ENCODE results near the gene FASN. TPM values are rescaled to one million over a fixed set of nuclear protein-coding genes. Genes with fewer than 3 reads are reported as not detected.

Gene FASN
- total and polyA plus RNA-seq, 2 donors (not counting 1 experiment from before 2014, with no cell fraction given) = 36.8 to 242 TPM

GRCh38 chr17:82037889-82038195 is 60.2 kb downstream of the FASN start:
- Histone ChIP-seq H3K27me3 (ENCODE audit: control insufficient read depth, insufficient read depth, low read length) (no peaks in the 10 kb centered on the region), H3K9ac (ENCODE audit: insufficient read depth, low read length) (no peak overlapping the region), H3K9me3 (ENCODE audit: control insufficient read depth, insufficient read depth, low read depth, low read length) (no peaks in the 10 kb centered on the region), H3K4me1 (ENCODE audit: control insufficient read depth, extremely low read depth, insufficient read depth, low read length) (peaks cover 4% of the 10 kb centered on the region), H4K20me1 (ENCODE audit: control insufficient read depth, extremely low read depth, insufficient read depth, low read length) (no peaks in the 10 kb centered on the region), H3K4me2 (ENCODE audit: extremely low read depth, insufficient read depth, low read length) (peak overlapping the region; percentile 74), H3K79me2 (ENCODE audit: control insufficient read depth, insufficient read depth, low read length) (no peaks in the 10 kb centered on the region), H3K36me3 (ENCODE audit: control insufficient read depth, insufficient read depth, low read length) (no peaks in the 10 kb centered on the region), H3K4me3 (replicated peaks in 1 of 4; ENCODE audit: control extremely low read depth in 1 of 4, insufficient read depth in 1 of 4, low read depth in 3 of 4, low read length in 4 of 4) (peak overlapping the region; percentile 30 to 83 (median 61)), H2AFZ (ENCODE audit: low read length) (peak overlapping the region; percentile 75), H3K27ac (ENCODE audit: insufficient read depth, low read length) (no peak overlapping the region)
- TF ChIP-seq CTCF (conservative IDR thresholded peaks at IDR 0.05 in 1 of 2, IDR thresholded peaks at IDR 0.05 in 1 of 2; ENCODE audit: low read depth in 1 of 2, low read length in 2 of 2) = no peak
- no peak for TF ChIP-seq EZH2 (IDR thresholded peaks at IDR 0.05; ENCODE audit: low read length, missing control alignments)
- no peak for DNase-seq (ENCODE audit: low read depth in 2 of 2)

- TF ChIP-seq EZH2 (IDR thresholded peaks at IDR 0.05; ENCODE audit: low read length, missing control alignments) (no peak), CTCF (conservative IDR thresholded peaks at IDR 0.05 in 1 of 2, IDR thresholded peaks at IDR 0.05 in 1 of 2; ENCODE audit: low read depth in 1 of 2, low read length in 2 of 2) (peak; percentile 47)
- H3K4me2 ChIP-seq (ENCODE audit: extremely low read depth, insufficient read depth, low read length) = peak within 1 kb of the TSS; percentile 80
- H2AFZ ChIP-seq (ENCODE audit: low read length) = peak within 1 kb of the TSS; percentile 75
- H3K4me3 ChIP-seq (replicated peaks in 1 of 4; ENCODE audit: control extremely low read depth in 1 of 4, insufficient read depth in 1 of 4, low read depth in 3 of 4, low read length in 4 of 4) = peak within 1 kb of the TSS; percentile 67 to 83 (median 70)
- no peaks in the 10 kb centered on the region for H3K36me3 ChIP-seq (ENCODE audit: control insufficient read depth, insufficient read depth, low read length)
- H3K4me1 ChIP-seq (ENCODE audit: control insufficient read depth, extremely low read depth, insufficient read depth, low read length) = peaks cover 4% of the 10 kb centered on the region
- H3K79me2 ChIP-seq (ENCODE audit: control insufficient read depth, insufficient read depth, low read length) = no peaks in the 10 kb centered on the region
- H3K27me3 ChIP-seq (ENCODE audit: control insufficient read depth, insufficient read depth, low read length) = no peaks in the 10 kb centered on the region
- H3K9me3 ChIP-seq (ENCODE audit: control insufficient read depth, insufficient read depth, low read depth, low read length) = no peaks in the 10 kb centered on the region
- H3K27ac ChIP-seq (ENCODE audit: insufficient read depth, low read length) = peak within 1 kb of the TSS; percentile 78
- H4K20me1 ChIP-seq (ENCODE audit: control insufficient read depth, extremely low read depth, insufficient read depth, low read length) = no peaks in the 10 kb centered on the region
- peak within 1 kb of the TSS; percentile 71 for H3K9ac ChIP-seq (ENCODE audit: insufficient read depth, low read length)
- DNase-seq (ENCODE audit: low read depth in 2 of 2) = peak; percentile 94 to 96
Observed at GRCh38 chr17:82037092-82037888, 60.7 kb downstream of the FASN start, which contains the start of gene DCXR. DCXR (minus strand) TSS chr17:82037697; CDS start chr17:82037682, 15 bp downstream.

- H3K27ac ChIP-seq (ENCODE audit: insufficient read depth, low read length) = peak overlapping the region; percentile 78
- H3K4me3 ChIP-seq (replicated peaks in 1 of 4; ENCODE audit: control extremely low read depth in 1 of 4, insufficient read depth in 1 of 4, low read depth in 3 of 4, low read length in 4 of 4) = peak overlapping the region; percentile 67 to 83 (median 70)
- no peaks in the 10 kb centered on the region for H3K27me3 ChIP-seq (ENCODE audit: control insufficient read depth, insufficient read depth, low read length)
- DNase-seq (ENCODE audit: low read depth in 2 of 2) = no peak
- peak overlapping the region; percentile 71 for H3K9ac ChIP-seq (ENCODE audit: insufficient read depth, low read length)
- no peak for TF ChIP-seq EZH2 (IDR thresholded peaks at IDR 0.05; ENCODE audit: low read length, missing control alignments)
- TF ChIP-seq CTCF (conservative IDR thresholded peaks at IDR 0.05 in 1 of 2, IDR thresholded peaks at IDR 0.05 in 1 of 2; ENCODE audit: low read depth in 1 of 2, low read length in 2 of 2) = no peak
- H2AFZ ChIP-seq (ENCODE audit: low read length) = peak overlapping the region; percentile 35
- peak overlapping the region; percentile 80 for H3K4me2 ChIP-seq (ENCODE audit: extremely low read depth, insufficient read depth, low read length)
- H3K36me3 ChIP-seq (ENCODE audit: control insufficient read depth, insufficient read depth, low read length) = no peaks in the 10 kb centered on the region
- peaks cover 4% of the 10 kb centered on the region for H3K4me1 ChIP-seq (ENCODE audit: control insufficient read depth, extremely low read depth, insufficient read depth, low read length)
- H3K9me3 ChIP-seq (ENCODE audit: control insufficient read depth, insufficient read depth, low read depth, low read length) = no peaks in the 10 kb centered on the region
- no peaks in the 10 kb centered on the region for H4K20me1 ChIP-seq (ENCODE audit: control insufficient read depth, extremely low read depth, insufficient read depth, low read length)
- no peaks in the 10 kb centered on the region for H3K79me2 ChIP-seq (ENCODE audit: control insufficient read depth, insufficient read depth, low read length)
Observed at GRCh38 chr17:82036634-82037091, 61.4 kb downstream of the FASN start.
